Measurements from ENCODE around the gene HOXD12. TPM values are rescaled to one million over a fixed set of nuclear protein-coding genes. Genes with fewer than 3 reads are reported as not detected.
A peak's percentile ranks its signal among the peaks of the same experiment; 100 is the strongest.

Gene HOXD12
- total and polyA plus RNA-seq, 4 donors: not detected

DNA sequence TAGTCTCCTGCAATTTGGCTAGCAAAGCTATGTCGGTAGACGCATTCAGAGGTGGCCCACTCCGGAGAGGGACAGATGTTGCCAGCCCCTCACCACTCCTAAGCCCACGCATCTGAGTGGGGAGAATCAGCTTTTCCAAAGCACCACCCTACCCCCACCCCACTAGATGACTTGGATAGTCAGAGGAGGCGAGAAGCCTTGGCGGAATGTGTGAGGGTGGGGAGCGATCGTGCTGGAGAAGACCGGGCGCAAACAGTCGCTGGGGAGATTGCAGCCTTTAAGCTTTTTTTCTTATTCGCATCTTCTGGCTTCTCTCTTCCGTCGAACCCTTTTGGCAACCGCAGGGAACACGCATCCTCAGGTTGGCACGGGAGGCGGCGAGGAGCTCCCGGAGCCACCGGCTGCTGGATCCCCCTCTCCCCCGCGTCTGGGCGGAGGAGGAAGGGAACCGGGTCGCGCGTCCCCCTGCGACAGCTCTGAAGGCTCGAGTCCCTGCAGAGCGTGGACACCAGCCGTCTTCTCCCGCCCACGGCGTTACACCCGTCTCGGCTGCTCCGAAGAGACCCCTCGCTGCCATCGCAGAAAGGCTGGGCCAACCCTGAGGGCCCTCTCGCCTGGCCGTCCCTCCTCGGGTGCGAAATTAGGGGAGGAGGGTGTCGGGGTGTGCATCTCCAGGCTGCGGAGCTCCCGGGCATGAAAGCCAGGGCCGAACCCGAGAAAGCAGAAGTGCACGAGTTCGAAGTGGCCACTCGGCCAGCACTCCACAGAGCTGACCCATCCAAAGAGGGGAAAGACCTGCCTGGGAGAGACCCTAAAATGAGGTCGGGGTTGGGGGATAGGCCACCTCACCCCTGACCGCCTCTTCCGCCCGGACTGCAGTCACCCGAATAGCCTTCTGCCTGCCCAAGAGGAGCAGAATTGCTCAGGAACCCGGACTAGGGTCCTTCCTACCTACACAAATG, 28.0 kb upstream of the HOXD12 start:
- H3K9ac ChIP-seq (ENCODE audit: insufficient read depth in 1 of 2, low read length in 2 of 2): no peak overlapping the region

GRCh38 chr2:176072292-176072669, 27.3 kb upstream of the HOXD12 start:
- DNase-seq: no peak
- no peak overlapping the region for H3K4me3 ChIP-seq
- TF ChIP-seq CTCF (IDR thresholded peaks at IDR 0.05; ENCODE audit: control extremely low read depth, extremely low read depth): no peak
- no peak for ATAC-seq (ENCODE audit: insufficient read depth, low FRiP score)
- peaks cover 0 to 17% (median 0%) of the 10 kb centered on the region in 5 donors for H3K4me1 ChIP-seq (ENCODE audit: control insufficient read depth in 5 of 5, insufficient read depth in 5 of 5, low read length in 5 of 5)
- H3K27me3 ChIP-seq (ENCODE audit: control insufficient read depth in 3 of 3, insufficient read depth in 3 of 3, low read length in 2 of 3): peaks cover 25 to 100% (median 95%) of the 10 kb centered on the region in 3 donors
- WGBS, 2 donors: 27 to 28% methylated on average over 5 of the region's 5 CpGs
- peaks cover 0 to 26% (median 0%) of the 10 kb centered on the region in 4 donors for H3K9me3 ChIP-seq (ENCODE audit: control insufficient read depth in 4 of 4, insufficient read depth in 3 of 4, low read length in 3 of 4)
- no peak overlapping the region for H3K27ac ChIP-seq (ENCODE audit: low read depth in 1 of 2, low read length in 1 of 2)
- no peak overlapping the region for H3K9ac ChIP-seq (ENCODE audit: insufficient read depth in 1 of 2, low read length in 2 of 2)
- H3K36me3 ChIP-seq (ENCODE audit: control insufficient read depth in 4 of 4, insufficient read depth in 4 of 4, low read length in 4 of 4): no peaks in the 10 kb centered on the region

More for the DNA sequence above, 28.0 kb upstream of the HOXD12 start:
- ATAC-seq (ENCODE audit: insufficient read depth, low FRiP score): no peak
- peaks cover 0 to 28% (median 0%) of the 10 kb centered on the region in 4 donors for H3K9me3 ChIP-seq (ENCODE audit: control insufficient read depth in 4 of 4, insufficient read depth in 3 of 4, low read length in 3 of 4)
- H3K27ac ChIP-seq (ENCODE audit: low read depth in 1 of 2, low read length in 1 of 2): no peak overlapping the region
- peaks cover 27 to 100% (median 94%) of the 10 kb centered on the region in 3 donors for H3K27me3 ChIP-seq (ENCODE audit: control insufficient read depth in 3 of 3, insufficient read depth in 3 of 3, low read length in 2 of 3)
- peaks cover 0 to 22% (median 0%) of the 10 kb centered on the region in 5 donors for H3K4me1 ChIP-seq (ENCODE audit: control insufficient read depth in 5 of 5, insufficient read depth in 5 of 5, low read length in 5 of 5)
- H3K36me3 ChIP-seq (ENCODE audit: control insufficient read depth in 4 of 4, insufficient read depth in 4 of 4, low read length in 4 of 4): no peaks in the 10 kb centered on the region
- TF ChIP-seq CTCF (IDR thresholded peaks at IDR 0.05; ENCODE audit: control extremely low read depth, extremely low read depth): no peak
- DNase-seq: no peak
- no peak overlapping the region for H3K4me3 ChIP-seq
- 9% methylated on average over 52 to 58 of the region's 58 CpGs for WGBS, 2 donors

DNA sequence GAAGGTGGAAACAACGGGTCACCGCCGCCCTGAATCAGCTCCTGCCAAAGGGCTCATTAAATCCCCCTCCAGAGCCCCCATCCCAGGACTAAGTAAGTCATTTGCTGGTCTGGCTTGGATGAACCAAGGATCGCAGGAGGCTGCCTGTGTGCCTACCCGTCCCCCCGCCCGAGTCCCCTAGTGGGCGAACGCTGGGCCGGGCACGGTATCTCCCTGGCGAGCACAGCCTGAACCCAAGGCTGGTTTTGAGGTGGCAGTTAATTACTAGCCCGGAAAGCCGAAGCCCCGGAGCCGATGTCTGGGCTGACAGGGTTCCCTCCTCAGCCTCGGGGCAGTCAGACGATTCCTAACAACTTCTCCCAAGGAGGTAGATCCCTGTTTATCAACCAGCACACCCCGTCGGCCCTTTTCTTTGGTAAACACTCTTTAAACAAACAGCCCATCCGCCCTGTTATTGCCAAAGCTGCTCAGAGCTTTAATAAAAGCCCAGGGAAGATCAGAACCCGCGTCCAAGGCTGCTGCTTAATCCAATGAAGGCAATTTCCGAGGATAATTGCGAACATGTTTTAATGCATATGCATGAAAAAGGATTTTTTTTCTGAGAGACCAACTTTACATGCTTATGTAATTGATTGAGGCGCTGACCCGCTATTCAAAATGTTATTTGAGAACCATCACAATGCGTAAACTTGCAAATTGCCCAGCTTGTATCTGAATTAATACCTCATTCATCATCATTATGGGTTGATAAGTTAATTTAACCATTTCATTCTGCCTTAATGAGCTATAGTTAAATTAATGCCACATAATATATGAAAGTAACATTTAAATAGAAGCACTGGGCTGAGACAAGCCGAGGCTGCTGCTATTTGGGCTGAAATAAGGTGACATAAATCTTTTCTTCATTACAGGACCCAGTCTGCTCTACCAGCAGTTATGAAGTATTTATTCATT, 26.4 kb upstream of the HOXD12 start:
- no peak overlapping the region for H3K27ac ChIP-seq (ENCODE audit: low read depth in 1 of 2, low read length in 1 of 2)
- no peak for TF ChIP-seq CTCF (IDR thresholded peaks at IDR 0.05; ENCODE audit: control extremely low read depth, extremely low read depth)

More for the DNA sequence above, 26.4 kb upstream of the HOXD12 start:
- Histone ChIP-seq H3K4me3 (no peak overlapping the region), H3K4me1 (ENCODE audit: control insufficient read depth in 5 of 5, insufficient read depth in 5 of 5, low read length in 5 of 5) (peaks cover 0 to 7% (median 0%) of the 10 kb centered on the region in 5 donors), H3K9ac (ENCODE audit: insufficient read depth in 1 of 2, low read length in 2 of 2) (no peak overlapping the region), H3K9me3 (ENCODE audit: control insufficient read depth in 4 of 4, insufficient read depth in 3 of 4, low read length in 3 of 4) (peaks cover 0 to 22% (median 0%) of the 10 kb centered on the region in 4 donors), H3K27me3 (ENCODE audit: control insufficient read depth in 3 of 3, insufficient read depth in 3 of 3, low read length in 2 of 3) (peaks cover 20 to 99% (median 98%) of the 10 kb centered on the region in 3 donors), H3K36me3 (ENCODE audit: control insufficient read depth in 4 of 4, insufficient read depth in 4 of 4, low read length in 4 of 4) (no peaks in the 10 kb centered on the region)
- DNase-seq: peak in 1 of 3 donors; percentile 35
- ATAC-seq (ENCODE audit: insufficient read depth, low FRiP score): no peak
- 5 to 7% methylated on average over 29 of the region's 29 CpGs for WGBS, 2 donors

Data from lung (tissue), 12 donors.